Measurements from ENCODE around the gene AOC1. TPM values are rescaled to one million over a fixed set of nuclear protein-coding genes. Genes with fewer than 3 reads are reported as not detected.

Gene AOC1
- total and polyA plus RNA-seq, 7 donors, result 0.08 to 0.25 TPM; not detected in 5

DNA sequence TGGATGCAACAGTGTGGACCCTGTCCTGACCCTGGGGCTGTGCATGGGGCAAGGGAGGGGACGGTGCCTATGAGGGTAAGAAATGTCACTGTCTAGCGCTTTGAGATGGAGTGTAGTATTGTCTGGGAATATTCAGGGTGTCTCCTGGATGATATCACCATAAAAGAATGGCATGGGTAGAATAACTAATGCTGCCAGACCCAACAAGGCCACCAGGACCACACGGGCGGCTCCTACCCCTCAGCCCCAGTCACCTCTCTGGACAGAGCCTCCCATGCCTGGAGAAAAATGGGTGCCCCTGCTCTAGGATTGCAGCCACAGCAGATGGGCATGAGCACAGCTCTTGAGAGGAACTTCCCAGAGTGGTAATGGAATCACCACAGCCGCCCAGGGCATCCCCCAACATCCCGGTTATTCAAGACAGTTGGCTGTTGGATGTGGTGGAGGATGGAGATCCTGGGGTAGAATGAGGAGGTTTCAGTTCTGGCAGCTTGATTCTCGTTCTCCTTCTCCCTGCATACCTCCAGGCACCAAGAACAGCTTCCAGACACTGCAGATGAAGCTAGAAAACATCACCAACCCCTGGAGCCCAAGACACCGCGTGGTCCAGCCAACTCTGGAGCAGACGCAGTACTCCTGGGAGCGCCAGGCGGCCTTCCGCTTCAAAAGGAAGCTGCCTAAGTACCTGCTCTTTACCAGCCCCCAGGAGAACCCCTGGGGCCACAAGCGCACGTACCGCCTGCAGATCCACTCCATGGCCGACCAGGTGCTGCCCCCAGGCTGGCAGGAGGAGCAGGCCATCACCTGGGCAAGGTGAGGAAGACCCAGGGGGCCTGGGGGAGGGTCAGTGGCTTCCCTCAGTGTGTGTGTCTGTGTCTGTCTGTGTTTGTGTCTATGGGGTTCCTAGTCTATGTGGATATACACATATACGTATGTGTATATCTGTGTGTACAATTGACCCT, 6.2 kb downstream of the AOC1 start:
- ATAC-seq, result no peak
- no peaks in the 10 kb centered on the region for H3K4me1 ChIP-seq
- TF ChIP-seq, protein P1, sequence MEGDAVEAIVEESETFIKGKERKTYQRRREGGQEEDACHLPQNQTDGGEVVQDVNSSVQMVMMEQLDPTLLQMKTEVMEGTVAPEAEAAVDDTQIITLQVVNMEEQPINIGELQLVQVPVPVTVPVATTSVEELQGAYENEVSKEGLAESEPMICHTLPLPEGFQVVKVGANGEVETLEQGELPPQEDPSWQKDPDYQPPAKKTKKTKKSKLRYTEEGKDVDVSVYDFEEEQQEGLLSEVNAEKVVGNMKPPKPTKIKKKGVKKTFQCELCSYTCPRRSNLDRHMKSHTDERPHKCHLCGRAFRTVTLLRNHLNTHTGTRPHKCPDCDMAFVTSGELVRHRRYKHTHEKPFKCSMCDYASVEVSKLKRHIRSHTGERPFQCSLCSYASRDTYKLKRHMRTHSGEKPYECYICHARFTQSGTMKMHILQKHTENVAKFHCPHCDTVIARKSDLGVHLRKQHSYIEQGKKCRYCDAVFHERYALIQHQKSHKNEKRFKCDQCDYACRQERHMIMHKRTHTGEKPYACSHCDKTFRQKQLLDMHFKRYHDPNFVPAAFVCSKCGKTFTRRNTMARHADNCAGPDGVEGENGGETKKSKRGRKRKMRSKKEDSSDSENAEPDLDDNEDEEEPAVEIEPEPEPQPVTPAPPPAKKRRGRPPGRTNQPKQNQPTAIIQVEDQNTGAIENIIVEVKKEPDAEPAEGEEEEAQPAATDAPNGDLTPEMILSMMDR (IDR thresholded peaks at IDR 0.05), result no peak

GRCh38 chr7:150860291-150860977, 8.1 kb downstream of the AOC1 start:
- WGBS, 3 donors, result 54 to 61% (median 58%) methylated on average over 14 of the region's 14 CpGs
- intact Hi-C loops (cut with DNase I), result no loop called here
- Histone ChIP-seq H3K27me3 (ENCODE audit: insufficient read depth in 3 of 3, low read length in 2 of 3) (peaks cover 0 to 12% (median 4%) of the 10 kb centered on the region in 3 donors), H3K27ac (no peak overlapping the region), H3K4me3 (no peak overlapping the region), H3K9me3 (no peaks in the 10 kb centered on the region), H3K36me3 (ENCODE audit: insufficient read depth in 1 of 2, low read depth in 1 of 2) (no peaks in the 10 kb centered on the region), H3K4me1 (no peaks in the 10 kb centered on the region)
- DNase-seq, result no peak
- ATAC-seq, result no peak
- TF ChIP-seq, protein P1 (IDR thresholded peaks at IDR 0.05), result no peak

More for the DNA sequence above, 6.2 kb downstream of the AOC1 start:
- H3K9me3 ChIP-seq, result no peaks in the 10 kb centered on the region
- DNase-seq, result no peak
- no peak overlapping the region for H3K27ac ChIP-seq
- no peaks in the 10 kb centered on the region for H3K36me3 ChIP-seq (ENCODE audit: insufficient read depth in 1 of 2, low read depth in 1 of 2)
- intact Hi-C loops (cut with DNase I), result no loop called here
- peaks cover 0 to 5% (median 4%) of the 10 kb centered on the region in 3 donors for H3K27me3 ChIP-seq (ENCODE audit: insufficient read depth in 3 of 3, low read length in 2 of 3)
- H3K4me3 ChIP-seq, result no peak overlapping the region
- 81% methylated on average over 17 of the region's 18 CpGs for WGBS, 3 donors

GRCh38 chr7:150860978-150861295, 8.6 kb downstream of the AOC1 start:
- H3K27me3 ChIP-seq (ENCODE audit: insufficient read depth in 3 of 3, low read length in 2 of 3), result peaks cover 0 to 12% (median 4%) of the 10 kb centered on the region in 3 donors
- intact Hi-C loops (cut with DNase I), result no loop called here
- H3K36me3 ChIP-seq (ENCODE audit: insufficient read depth in 1 of 2, low read depth in 1 of 2), result no peaks in the 10 kb centered on the region
- 45 to 48% (median 46%) methylated on average over 9 of the region's 9 CpGs for WGBS, 3 donors
- no peaks in the 10 kb centered on the region for H3K9me3 ChIP-seq
- H3K27ac ChIP-seq, result no peak overlapping the region
- H3K4me3 ChIP-seq, result no peak overlapping the region
- no peak for ATAC-seq
- TF ChIP-seq, protein P1 (IDR thresholded peaks at IDR 0.05), result no peak
- DNase-seq, result no peak
- H3K4me1 ChIP-seq, result no peaks in the 10 kb centered on the region

GRCh38 chr7:150862356-150862755, 10.0 kb downstream of the AOC1 start:
- Histone ChIP-seq H3K4me1 (no peaks in the 10 kb centered on the region), H3K27ac (no peak overlapping the region), H3K4me3 (no peak overlapping the region), H3K9me3 (no peaks in the 10 kb centered on the region), H3K27me3 (ENCODE audit: insufficient read depth in 3 of 3, low read length in 2 of 3) (peaks cover 0 to 9% (median 0%) of the 10 kb centered on the region in 3 donors), H3K36me3 (ENCODE audit: insufficient read depth in 1 of 2, low read depth in 1 of 2) (no peaks in the 10 kb centered on the region)
- DNase-seq, result no peak
- WGBS, 3 donors, result 68 to 82% (median 80%) methylated on average over 5 to 6 of the region's 6 CpGs
- intact Hi-C loops (cut with DNase I), result no loop called here
- TF ChIP-seq, protein P1 (IDR thresholded peaks at IDR 0.05), result no peak
- ATAC-seq, result no peak

Measured in psoas muscle (tissue), 8 donors.